ENCODE results near the gene SCUBE1. TPM values are rescaled to one million over a fixed set of nuclear protein-coding genes. Genes with fewer than 3 reads are reported as not detected.

SCUBE1 gene
- total RNA-seq, 3 donors from 2014 or later: 0.48 to 0.98 (median 0.88) TPM

DNA sequence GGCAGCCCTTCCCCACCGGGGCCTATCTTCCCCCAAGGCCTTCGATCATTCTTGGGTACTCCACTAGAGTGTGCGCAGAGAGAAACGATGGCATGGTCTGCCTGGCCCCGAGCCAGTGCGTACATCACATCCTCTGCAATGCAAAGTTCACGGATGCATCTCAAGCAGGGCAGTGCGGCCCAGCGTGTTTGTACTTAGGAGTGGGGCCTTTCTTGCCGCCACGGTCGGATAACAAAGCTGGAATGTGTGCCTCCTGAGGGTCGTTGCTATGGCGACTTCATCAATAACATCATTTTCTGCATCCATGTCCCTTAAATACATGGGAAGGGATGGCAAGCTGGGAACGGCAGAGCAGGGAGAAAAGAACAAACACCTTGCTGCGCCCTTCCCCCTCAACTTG is 73.9 kb downstream of the SCUBE1 start:
- Histone ChIP-seq H3K9me3 (no peaks in the 10 kb centered on the region), H3K27me3 (peaks cover 0 to 7% of the 10 kb centered on the region in 2 donors), H3K36me3 (no peaks in the 10 kb centered on the region), H3K27ac (no peak overlapping the region), H3K4me1 (peaks cover 0 to 3% of the 10 kb centered on the region in 2 donors), H3K4me3 (no peak overlapping the region)
- TF ChIP-seq POLR2A (IDR thresholded peaks at IDR 0.05) (no peak), POLR2AphosphoS5 (IDR thresholded peaks at IDR 0.05) (no peak)
- TF ChIP-seq, protein P1, sequence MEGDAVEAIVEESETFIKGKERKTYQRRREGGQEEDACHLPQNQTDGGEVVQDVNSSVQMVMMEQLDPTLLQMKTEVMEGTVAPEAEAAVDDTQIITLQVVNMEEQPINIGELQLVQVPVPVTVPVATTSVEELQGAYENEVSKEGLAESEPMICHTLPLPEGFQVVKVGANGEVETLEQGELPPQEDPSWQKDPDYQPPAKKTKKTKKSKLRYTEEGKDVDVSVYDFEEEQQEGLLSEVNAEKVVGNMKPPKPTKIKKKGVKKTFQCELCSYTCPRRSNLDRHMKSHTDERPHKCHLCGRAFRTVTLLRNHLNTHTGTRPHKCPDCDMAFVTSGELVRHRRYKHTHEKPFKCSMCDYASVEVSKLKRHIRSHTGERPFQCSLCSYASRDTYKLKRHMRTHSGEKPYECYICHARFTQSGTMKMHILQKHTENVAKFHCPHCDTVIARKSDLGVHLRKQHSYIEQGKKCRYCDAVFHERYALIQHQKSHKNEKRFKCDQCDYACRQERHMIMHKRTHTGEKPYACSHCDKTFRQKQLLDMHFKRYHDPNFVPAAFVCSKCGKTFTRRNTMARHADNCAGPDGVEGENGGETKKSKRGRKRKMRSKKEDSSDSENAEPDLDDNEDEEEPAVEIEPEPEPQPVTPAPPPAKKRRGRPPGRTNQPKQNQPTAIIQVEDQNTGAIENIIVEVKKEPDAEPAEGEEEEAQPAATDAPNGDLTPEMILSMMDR (IDR thresholded peaks at IDR 0.05): no peak
- DNase-seq (ENCODE audit: low spot score in 2 of 2): no peak
- intact Hi-C loops (cut with DNase I; ENCODE audit: low total_unique reads): no loop called here

DNA sequence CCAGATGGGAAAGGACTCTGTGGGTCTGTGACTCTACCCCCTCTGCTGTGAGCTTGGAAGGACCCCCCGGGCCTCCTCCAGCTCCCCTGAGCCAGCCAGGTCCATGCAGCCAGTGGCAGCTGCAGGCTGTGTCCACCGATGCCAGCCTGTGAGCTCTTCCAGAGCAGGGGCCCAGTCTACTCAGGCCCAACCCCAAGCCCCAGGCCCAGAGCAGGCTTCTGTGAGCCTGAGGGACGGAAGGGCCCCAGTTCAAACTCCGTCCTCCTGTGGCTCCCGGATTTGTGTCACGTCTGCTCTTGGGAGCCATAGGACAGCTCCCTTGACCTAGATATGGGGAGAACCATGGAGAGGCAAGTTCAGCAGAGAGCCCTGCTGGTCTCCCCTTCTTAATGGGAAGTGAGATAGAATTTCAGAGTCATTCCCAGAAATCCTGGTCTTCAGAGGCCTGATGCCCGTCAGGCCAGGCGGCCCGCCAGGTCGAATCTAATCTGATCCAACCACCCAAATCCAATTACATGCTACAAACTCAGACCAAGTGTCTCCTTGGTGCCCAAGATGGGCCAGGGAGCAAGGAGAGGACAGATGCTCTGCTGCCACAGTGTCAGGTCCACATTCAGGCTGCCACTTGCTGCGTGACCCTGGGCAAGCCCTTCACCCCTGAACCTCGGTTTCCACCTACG is 75.1 kb downstream of the SCUBE1 start:
- no peak for TF ChIP-seq POLR2A (IDR thresholded peaks at IDR 0.05)
- TF ChIP-seq POLR2AphosphoS5 (IDR thresholded peaks at IDR 0.05): no peak
- TF ChIP-seq, protein P1 (IDR thresholded peaks at IDR 0.05): no peak
- intact Hi-C loops (cut with DNase I; ENCODE audit: low total_unique reads): no loop called here
- Histone ChIP-seq H3K9me3 (no peaks in the 10 kb centered on the region), H3K4me3 (no peak overlapping the region), H3K36me3 (no peaks in the 10 kb centered on the region), H3K27me3 (peaks cover 0 to 7% of the 10 kb centered on the region in 2 donors), H3K27ac (no peak overlapping the region), H3K4me1 (peaks cover 5 to 6% of the 10 kb centered on the region in 2 donors)
- DNase-seq (ENCODE audit: low spot score in 2 of 2): no peak

DNA sequence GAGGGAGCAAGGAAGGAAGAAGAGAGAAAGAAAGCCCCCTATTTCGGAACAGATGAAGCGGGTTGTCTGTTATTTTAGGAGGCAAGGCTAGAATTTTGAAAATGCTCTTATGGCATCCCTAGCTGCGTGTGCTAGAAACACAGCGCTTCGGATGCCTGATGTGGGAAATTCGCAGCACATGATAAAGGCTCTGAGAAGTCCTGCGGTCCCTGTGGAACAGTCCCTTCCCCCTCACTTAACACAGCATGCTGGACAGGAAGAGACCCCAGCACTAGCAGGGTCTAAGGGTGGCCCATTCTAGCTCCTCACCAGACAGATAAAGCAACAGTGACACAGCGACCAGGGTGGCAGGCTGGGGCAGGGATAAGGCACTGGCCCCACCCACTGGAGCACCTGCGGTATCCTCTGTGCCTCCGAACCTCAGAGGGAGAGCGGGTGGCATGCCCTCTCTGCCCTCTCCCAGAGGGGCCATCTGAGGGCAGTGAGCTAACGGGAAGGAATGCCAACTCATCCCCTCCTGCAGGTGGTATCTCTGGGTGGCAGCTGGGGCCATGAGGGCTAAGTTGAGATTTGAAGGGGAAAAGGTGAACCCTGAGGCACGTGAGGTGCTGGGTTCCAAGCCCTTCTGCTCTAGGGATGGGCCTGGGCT is 75.7 kb downstream of the SCUBE1 start:
- no peak overlapping the region for H3K4me3 ChIP-seq
- no peak for DNase-seq (ENCODE audit: low spot score in 2 of 2)
- no peaks in the 10 kb centered on the region for H3K9me3 ChIP-seq
- H3K27ac ChIP-seq: no peak overlapping the region
- no peaks in the 10 kb centered on the region for H3K36me3 ChIP-seq
- intact Hi-C loops (cut with DNase I; ENCODE audit: low total_unique reads): no loop called here
- TF ChIP-seq POLR2AphosphoS5 (IDR thresholded peaks at IDR 0.05) (no peak), POLR2A (IDR thresholded peaks at IDR 0.05) (no peak)
- TF ChIP-seq, protein P1 (IDR thresholded peaks at IDR 0.05): no peak
- H3K27me3 ChIP-seq: peaks cover 0 to 7% of the 10 kb centered on the region in 2 donors
- H3K4me1 ChIP-seq: peaks cover 5 to 6% of the 10 kb centered on the region in 2 donors

DNA sequence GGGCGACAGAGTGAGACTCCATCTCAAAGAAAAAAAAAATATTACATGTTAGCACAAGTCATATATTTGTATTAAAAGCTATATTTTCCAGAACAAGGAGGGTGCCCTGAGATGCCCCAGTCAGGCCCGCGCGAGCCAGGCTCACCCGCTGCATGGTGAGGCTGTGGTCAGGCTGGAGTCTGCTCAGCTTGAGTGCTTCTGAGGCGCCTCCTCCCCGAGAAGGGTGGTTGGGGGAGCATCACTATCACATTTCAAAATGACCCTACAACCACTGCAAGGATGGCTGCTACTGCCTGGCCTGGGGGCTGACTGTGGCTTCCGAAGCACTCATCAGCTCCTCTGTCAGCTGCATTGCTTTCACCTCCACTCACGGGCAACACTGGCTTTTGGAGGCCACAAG is 77.1 kb downstream of the SCUBE1 start:
- intact Hi-C loops (cut with DNase I; ENCODE audit: low total_unique reads): no loop called here
- Histone ChIP-seq H3K27ac (no peak overlapping the region), H3K4me3 (no peak overlapping the region), H3K36me3 (no peaks in the 10 kb centered on the region), H3K4me1 (peaks cover 5 to 6% of the 10 kb centered on the region in 2 donors), H3K9me3 (no peaks in the 10 kb centered on the region), H3K27me3 (peaks cover 0 to 7% of the 10 kb centered on the region in 2 donors)
- TF ChIP-seq, protein P1 (IDR thresholded peaks at IDR 0.05): no peak
- TF ChIP-seq POLR2AphosphoS5 (IDR thresholded peaks at IDR 0.05): no peak
- no peak for TF ChIP-seq POLR2A (IDR thresholded peaks at IDR 0.05)
- no peak for DNase-seq (ENCODE audit: low spot score in 2 of 2)
